Testis (tissue), 3 donors: Measurements from ENCODE around the gene SLIT3. TPM values are rescaled to one million over a fixed set of nuclear protein-coding genes. Genes with fewer than 3 reads are reported as not detected.

Experiments
- DNase-seq: peaks from one replicate; pipeline ENCODE4 v3.0.0-alpha.2; 2019
- H3K27ac ChIP-seq, 2 donors: fragments of 200-600 bp; sonication (generic); one replicate each; pipeline ENCODE4 v1.5.1; 2019
- H3K27me3 ChIP-seq: fragments of 200-600 bp; sonication (generic); one replicate; pipeline ENCODE4 v1.5.1; 2019
- H3K36me3 ChIP-seq: fragments of 200-600 bp; sonication (generic); one replicate; pipeline ENCODE4 v1.5.1; 2017; ENCODE audit warnings: low read depth; ENCODE audit errors: missing control alignments
- H3K4me1 ChIP-seq: fragments of 200-600 bp; sonication (generic); one replicate; pipeline ENCODE4 v1.5.1; 2019
- H3K4me3 ChIP-seq, 2 donors: fragments of 200-600 bp; sonication (generic); one replicate each; pipeline ENCODE4 v1.5.1; 2017 to 2019
- H3K9me3 ChIP-seq: fragments of 200-600 bp; sonication (generic); one replicate; pipeline ENCODE4 v1.5.1; 2017
- POLR2A ChIP-seq: fragments of 450-650 bp; IDR thresholded peaks from one replicate; pipeline ENCODE4 v1.6.1; 2017; ENCODE audit warnings: antibody characterized with exemption, mild to moderate bottlenecking, moderate library complexity
- WGBS, 2 donors: methylation state at CpG; one replicate each; pipeline ENCODE4 v1.1.5; 2018; 5-methylcytosine and 5-hydroxymethylcytosine counted together
- intact Hi-C: fragments of 100-400 bp; cut with DNase I; formaldehyde crosslinking; loops from one replicate; pipeline ENCODE4 v1.15.1; 2023; ENCODE audit warnings: low total_unique reads
- polyA plus RNA-seq: library from polyadenylated mRNA; stranded (reverse); fragments of 350-450 nt; fragmentation: Illumina TruSeq; extraction: RNeasy Lipid Tissue Mini Kit (QIAGEN cat#74804); gene quantifications from one replicate; pipeline ENCODE4 v1.2.3, GENCODE V29; 2014; ENCODE audit warnings: low read depth, low replicate concordance; ENCODE audit not compliant: insufficient read depth
- total RNA-seq, 2 donors: library from RNA; depleted of rRNA; stranded (reverse); fragments of >200 nt; gene quantifications; one replicate each; pipeline ENCODE4 v1.2.3, GENCODE V29; 2016
- TF ChIP-seq, protein P1 (sequence below), 3 experiments: fragments of 450-650 bp in 2 of 3; fragments of 200-600 bp in 1 of 3; sonication (generic) in 1 of 3; IDR thresholded peaks; one replicate each; pipeline ENCODE4 v1.5.1; 2016 to 2019; ENCODE audit warnings: antibody characterized with exemption in 3 of 3, mild to moderate bottlenecking in 2 of 3, moderate library complexity in 1 of 3

SLIT3 gene
- total and polyA plus RNA-seq, 3 donors from 2014 or later: 4.8 to 23.2 (median 7.8) TPM

DNA sequence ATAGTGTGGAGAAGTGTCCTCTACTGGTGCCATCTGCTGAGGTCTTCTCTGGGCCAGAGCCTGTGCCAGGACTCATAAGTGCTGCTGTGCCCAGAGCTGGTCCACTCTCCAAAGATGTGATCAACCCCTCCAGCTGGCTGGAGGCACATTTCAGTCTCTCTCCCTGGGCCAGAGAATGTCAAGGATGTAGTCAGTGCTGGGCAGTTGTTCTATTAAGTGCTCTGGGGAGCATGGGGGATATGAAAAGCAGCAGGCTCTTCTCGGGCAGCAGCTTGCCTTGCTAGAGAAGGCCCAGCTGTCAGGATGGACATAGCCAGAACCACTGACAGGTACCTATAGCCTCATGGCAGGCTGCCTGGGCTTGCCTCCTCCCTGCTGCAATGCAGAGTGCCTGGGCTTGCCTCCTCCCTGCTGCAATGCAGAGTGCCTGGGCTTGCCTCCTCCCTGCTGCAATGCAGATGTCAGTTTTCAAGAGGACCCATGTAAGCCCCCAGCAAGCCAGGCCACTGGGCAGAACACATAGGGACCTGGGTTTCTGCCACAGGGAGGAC, 564.6 kb downstream of the SLIT3 start:
- TF ChIP-seq, protein P1, sequence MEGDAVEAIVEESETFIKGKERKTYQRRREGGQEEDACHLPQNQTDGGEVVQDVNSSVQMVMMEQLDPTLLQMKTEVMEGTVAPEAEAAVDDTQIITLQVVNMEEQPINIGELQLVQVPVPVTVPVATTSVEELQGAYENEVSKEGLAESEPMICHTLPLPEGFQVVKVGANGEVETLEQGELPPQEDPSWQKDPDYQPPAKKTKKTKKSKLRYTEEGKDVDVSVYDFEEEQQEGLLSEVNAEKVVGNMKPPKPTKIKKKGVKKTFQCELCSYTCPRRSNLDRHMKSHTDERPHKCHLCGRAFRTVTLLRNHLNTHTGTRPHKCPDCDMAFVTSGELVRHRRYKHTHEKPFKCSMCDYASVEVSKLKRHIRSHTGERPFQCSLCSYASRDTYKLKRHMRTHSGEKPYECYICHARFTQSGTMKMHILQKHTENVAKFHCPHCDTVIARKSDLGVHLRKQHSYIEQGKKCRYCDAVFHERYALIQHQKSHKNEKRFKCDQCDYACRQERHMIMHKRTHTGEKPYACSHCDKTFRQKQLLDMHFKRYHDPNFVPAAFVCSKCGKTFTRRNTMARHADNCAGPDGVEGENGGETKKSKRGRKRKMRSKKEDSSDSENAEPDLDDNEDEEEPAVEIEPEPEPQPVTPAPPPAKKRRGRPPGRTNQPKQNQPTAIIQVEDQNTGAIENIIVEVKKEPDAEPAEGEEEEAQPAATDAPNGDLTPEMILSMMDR (IDR thresholded peaks at IDR 0.05): no peak
- no peak for TF ChIP-seq POLR2A
- Histone ChIP-seq H3K27me3 (no peaks in the 10 kb centered on the region), H3K9me3 (no peaks in the 10 kb centered on the region), H3K4me3 (no peak overlapping the region), H3K36me3 (no peaks in the 10 kb centered on the region), H3K4me1 (no peaks in the 10 kb centered on the region), H3K27ac (no peak overlapping the region)
- no peak for DNase-seq
- intact Hi-C loops: no loop called here
- WGBS, 2 donors: 50 to 69% methylated on average over 1 of the region's 1 CpG

DNA sequence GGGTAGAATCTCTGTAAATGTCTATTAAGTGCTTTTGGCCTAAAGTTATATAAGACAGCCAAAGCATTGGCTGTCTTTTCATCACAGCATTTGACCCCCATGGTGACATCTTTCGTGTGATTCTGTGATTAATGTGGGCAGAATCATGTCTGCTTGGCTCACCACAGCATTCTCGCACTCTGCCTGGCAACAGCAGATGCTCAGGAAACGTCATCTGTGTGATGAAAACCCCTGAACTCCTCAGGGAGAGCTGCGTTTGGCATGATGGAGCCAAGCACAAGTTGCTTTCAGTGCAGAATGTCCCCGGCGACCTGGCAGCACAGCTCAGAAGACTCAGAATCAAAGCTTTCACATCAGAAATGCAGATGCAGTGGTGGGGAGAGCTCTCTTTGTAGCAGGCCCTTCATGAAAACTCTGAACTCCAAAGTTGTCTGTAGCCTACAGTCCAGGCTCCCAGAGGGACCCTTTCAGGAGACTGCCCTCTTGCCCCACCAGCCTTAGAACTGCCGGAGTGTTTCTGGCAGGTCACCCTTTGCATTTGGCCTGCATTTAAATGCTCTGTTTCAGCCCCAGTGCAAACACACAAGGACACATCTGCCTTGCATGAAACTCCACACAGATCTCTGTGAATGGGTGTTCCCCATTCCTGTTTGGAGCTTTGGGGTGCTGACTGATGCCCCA, 566.2 kb downstream of the SLIT3 start:
- H3K27ac ChIP-seq: peak overlapping the region in 1 of 2 donors; percentile 44
- no peaks in the 10 kb centered on the region for H3K9me3 ChIP-seq
- intact Hi-C loops: no loop called here
- TF ChIP-seq, protein P1 (IDR thresholded peaks at IDR 0.05): no peak
- TF ChIP-seq POLR2A: no peak
- no peaks in the 10 kb centered on the region for H3K36me3 ChIP-seq
- no peaks in the 10 kb centered on the region for H3K4me1 ChIP-seq
- H3K4me3 ChIP-seq: no peak overlapping the region
- H3K27me3 ChIP-seq: no peaks in the 10 kb centered on the region
- WGBS, 2 donors: 56 to 58% methylated on average over 7 of the region's 7 CpGs
- DNase-seq: peak; percentile 59

DNA sequence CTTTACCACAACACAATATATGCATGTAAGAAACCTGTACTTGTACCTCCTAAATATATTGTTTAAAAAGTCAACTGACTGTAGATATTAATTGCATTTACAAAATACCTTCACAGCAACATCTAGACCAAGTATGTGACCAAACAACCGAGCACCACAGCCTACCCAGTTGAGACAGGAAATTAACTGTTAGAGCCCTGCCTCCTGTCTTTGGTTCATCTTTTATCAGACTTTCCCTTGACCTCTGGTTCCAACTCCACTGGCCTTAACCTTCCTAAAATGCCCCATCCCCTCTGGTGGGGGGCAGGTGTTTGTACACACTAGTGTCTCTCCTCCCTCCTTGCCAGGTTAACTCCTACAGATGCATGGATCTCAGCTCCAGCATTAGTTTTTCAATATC, 566.8 kb downstream of the SLIT3 start:
- Histone ChIP-seq H3K36me3 (no peaks in the 10 kb centered on the region), H3K9me3 (no peaks in the 10 kb centered on the region), H3K27me3 (no peaks in the 10 kb centered on the region), H3K4me1 (no peaks in the 10 kb centered on the region), H3K4me3 (no peak overlapping the region), H3K27ac (no peak overlapping the region)
- no peak for DNase-seq
- TF ChIP-seq POLR2A: no peak
- TF ChIP-seq, protein P1 (IDR thresholded peaks at IDR 0.05): no peak
- WGBS, 2 donors: 73 to 79% methylated on average over 1 of the region's 1 CpG
- intact Hi-C loops: no loop called here

DNA sequence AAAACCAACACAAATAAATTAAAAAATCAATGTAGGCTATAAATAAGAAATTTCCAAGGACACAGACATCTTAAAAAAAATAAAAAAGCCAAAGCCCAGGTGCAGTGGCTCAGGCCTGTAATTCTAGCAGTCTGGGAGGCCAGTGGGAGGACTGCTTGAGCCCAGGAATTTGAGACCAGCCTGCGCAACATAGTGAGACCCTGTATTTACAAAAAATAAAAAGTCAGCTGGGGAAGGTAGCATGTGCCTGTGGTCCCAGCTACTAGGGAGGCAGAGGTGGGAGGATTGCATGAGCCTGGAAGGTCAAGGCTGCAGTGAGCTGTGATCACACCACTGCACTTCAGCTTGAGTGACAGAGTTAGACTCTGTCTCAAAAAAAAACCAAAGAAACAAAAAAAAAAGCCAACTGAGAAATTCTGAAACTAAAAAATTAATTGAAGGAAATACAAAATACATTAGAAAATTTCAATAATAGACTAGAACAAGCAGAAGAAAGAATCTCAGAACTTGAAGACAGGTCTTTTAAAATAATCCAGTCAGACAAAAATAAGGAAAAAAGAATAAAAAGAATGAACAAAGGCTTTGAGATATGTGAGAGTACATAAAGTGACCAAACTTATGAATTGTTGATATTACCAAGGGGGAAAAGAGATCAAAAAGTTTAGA, 572.3 kb downstream of the SLIT3 start:
- TF ChIP-seq POLR2A: no peak
- TF ChIP-seq, protein P1 (IDR thresholded peaks at IDR 0.05): no peak
- no peaks in the 10 kb centered on the region for H3K4me1 ChIP-seq
- intact Hi-C loops: no loop called here

More for the DNA sequence above, 572.3 kb downstream of the SLIT3 start:
- Histone ChIP-seq H3K36me3 (no peaks in the 10 kb centered on the region), H3K4me3 (no peak overlapping the region), H3K27me3 (no peaks in the 10 kb centered on the region), H3K27ac (no peak overlapping the region), H3K9me3 (no peaks in the 10 kb centered on the region)
- 80 to 89% methylated on average over 1 of the region's 1 CpG for WGBS, 2 donors
- DNase-seq: no peak
